Transverse colon (tissue), 4 donors: ENCODE data around the gene SYNGR2. TPM values are rescaled to one million over a fixed set of nuclear protein-coding genes. Genes with fewer than 3 reads are reported as not detected.

Experiments
- DNase-seq: peaks from one replicate; pipeline ENCODE4 v3.0.0-alpha.2; 2019
- H3K27ac ChIP-seq, 4 donors: fragments of 200-600 bp; sonication (generic); 2 replicates each; pipeline ENCODE4 v1.5.1; 2016 to 2018; ENCODE audit warnings: inconsistent platforms in 4 of 4
- H3K27me3 ChIP-seq: fragments of 200-600 bp; sonication (generic); 2 replicates; pipeline ENCODE4 v1.5.1; 2017; ENCODE audit warnings: inconsistent platforms
- H3K36me3 ChIP-seq, 4 donors: fragments of 200-600 bp; sonication (generic); 2 replicates each; pipeline ENCODE4 v1.5.1; 2017 to 2019; ENCODE audit warnings: inconsistent platforms in 4 of 4
- H3K4me1 ChIP-seq, 4 donors: fragments of 200-600 bp; sonication (generic); 2 replicates each; pipeline ENCODE4 v1.5.1; 2017 to 2020; ENCODE audit warnings: inconsistent platforms in 4 of 4
- H3K4me3 ChIP-seq, 4 donors: fragments of 200-600 bp; sonication (generic); 1 replicate in 1 of 4; 2 replicates in 3 of 4; pipeline versions ENCODE4 v1.5.1 to v1.6.1; 2017 to 2019; ENCODE audit warnings: inconsistent platforms in 4 of 4
- H3K9me3 ChIP-seq, 2 donors: fragments of 200-600 bp; sonication (generic); 2 replicates each; pipeline ENCODE4 v1.5.1; 2017 to 2019; ENCODE audit warnings: inconsistent platforms in 2 of 2
- CTCF ChIP-seq, 5 experiments: fragments of 200-600 bp in 3 of 5; fragments of 450-650 bp in 2 of 5; sonication (generic) in 3 of 5; IDR thresholded peaks; 1 replicate in 2 of 5; 2 replicates in 3 of 5; pipeline ENCODE4 v1.5.1; 2016 to 2017; ENCODE audit warnings: antibody characterized with exemption in 5 of 5, inconsistent platforms in 3 of 5, mild to moderate bottlenecking in 2 of 5, moderate library complexity in 1 of 5
- EP300 ChIP-seq: sonication (generic); formaldehyde crosslinking; IDR thresholded peaks from one replicate; pipeline ENCODE4 v1.6.1; 2017; ENCODE audit warnings: antibody characterized with exemption, low read depth
- POLR2A ChIP-seq: fragments of 450-650 bp; IDR thresholded peaks from one replicate; pipeline ENCODE4 v1.6.1; 2016; ENCODE audit warnings: antibody characterized with exemption, mild to moderate bottlenecking, moderate library complexity
- POLR2AphosphoS5 ChIP-seq, 3 donors: sonication (generic); formaldehyde crosslinking; IDR thresholded peaks; one replicate each; pipeline ENCODE4 v1.6.1; 2016; ENCODE audit warnings: antibody characterized with exemption in 3 of 3
- WGBS, 2 donors: methylation state at CpG; one replicate each; pipeline ENCODE4 v1.1.5; 2018; ENCODE audit warnings: low coverage in 1 of 2; 5-methylcytosine and 5-hydroxymethylcytosine counted together
- in situ Hi-C, 4 donors: fragments of 200-750 bp; cut with MboI; loops; one replicate each; pipeline versions ENCODE4 v1.15.0 to v1.15.1; 2017; ENCODE audit warnings: low sequenced_read_pairs in 3 of 4, low pct_ligation_motif_present in 1 of 4, low pct_unique_long_range_greater_than_20kb in 1 of 4
- intact Hi-C: fragments of 100-400 bp; cut with DNase I; formaldehyde crosslinking; loops from one replicate; pipeline ENCODE4 v1.15.1; 2023; ENCODE audit warnings: low total_unique reads
- small RNA-seq, 4 donors: library from RNA; depleted of rRNA; stranded (forward); fragments of <200 nt; gene quantifications; one replicate each; pipeline ENCODE3, GENCODE V24; 2016
- total RNA-seq, 4 donors: library from RNA; depleted of rRNA; stranded (reverse); fragments of >200 nt; gene quantifications; one replicate each; pipeline ENCODE4 v1.1.0, GENCODE V29; 2016

Gene SYNGR2
- total RNA-seq, 4 donors from 2014 or later = 102 to 121 (median 106) TPM

DNA sequence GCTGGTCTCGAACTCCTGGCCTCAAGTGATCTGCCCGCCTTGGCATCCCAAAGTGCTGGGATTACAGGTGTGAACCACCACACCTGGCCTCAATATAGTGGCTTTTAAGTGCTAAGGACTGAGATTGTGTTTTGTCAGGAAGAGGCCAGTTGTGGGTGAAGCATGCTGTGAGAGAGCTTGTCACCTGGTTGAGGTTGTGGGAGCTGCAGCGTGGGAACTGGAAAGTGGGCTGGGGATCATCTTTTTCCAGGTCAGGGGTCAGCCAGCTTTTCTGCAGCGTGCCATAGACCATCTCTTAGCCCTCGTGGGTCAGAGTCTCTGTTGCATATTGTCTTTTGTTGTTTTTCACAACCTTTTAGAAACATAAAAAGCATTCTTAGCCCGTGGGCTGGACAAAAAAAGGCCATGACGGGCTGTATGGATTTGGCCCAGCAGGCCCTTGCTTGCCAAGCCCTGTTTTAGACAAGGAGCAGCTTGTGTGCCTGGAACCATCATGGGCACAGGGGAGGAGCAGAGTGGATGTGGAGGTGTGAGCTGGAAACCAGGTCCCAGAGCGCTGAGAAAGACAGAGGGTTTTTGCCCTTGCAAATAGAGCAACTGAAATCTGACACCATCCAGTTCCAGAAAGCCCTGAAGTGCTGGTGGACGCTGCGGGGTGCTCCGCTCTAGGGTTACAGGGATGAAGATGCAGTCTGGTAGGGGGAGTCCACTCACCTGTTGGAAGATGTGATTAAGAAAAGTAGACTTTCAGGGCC, 51.2 kb downstream of the SYNGR2 start:
- no peak for TF ChIP-seq CTCF (IDR thresholded peaks at IDR 0.05)
- TF ChIP-seq POLR2A = no peak
- TF ChIP-seq POLR2AphosphoS5 (IDR thresholded peaks at IDR 0.05) = no peak
- no peak for TF ChIP-seq EP300
- 80 to 91% methylated on average over 6 to 11 of the region's 11 CpGs for WGBS, 2 donors
- Histone ChIP-seq H3K27me3 (no peaks in the 10 kb centered on the region), H3K4me1 (peaks cover 0 to 8% (median 4%) of the 10 kb centered on the region in 4 donors), H3K9me3 (no peaks in the 10 kb centered on the region), H3K27ac (no peak overlapping the region), H3K36me3 (no peaks in the 10 kb centered on the region), H3K4me3 (no peak overlapping the region)
- DNase-seq = no peak
- in situ Hi-C loops = no loop called here
- intact Hi-C loops = no loop called here

Small RNA genes lying within 50 kb of the gene (small RNA-seq; reads per million reads assigned to genes)
- 0 reads per million in 4 donors for gene AC087645.1

Other genes starting within 250 kb of the SYNGR2 start
- gene TNRC6C, start 209.9 kb upstream of the SYNGR2 start, total RNA-seq = 10 to 100 TPM in 2 of 4 donors, 1 to 10 TPM in 2; 7.5 to 16.9 (median 9.9) TPM
- 100 to 1,000 TPM in 1 of 4 donors, 10 to 100 TPM in 3; 39.7 to 181 (median 68.0) TPM for gene TMC6, start 39.8 kb upstream of the SYNGR2 start, total RNA-seq
- gene TMC8, start 37.8 kb upstream of the SYNGR2 start, total RNA-seq = 10 to 100 TPM in 2 of 4 donors, 1 to 10 TPM in 2; 1.2 to 40.8 (median 9.8) TPM
- gene C17orf99, start 22.2 kb upstream of the SYNGR2 start, total RNA-seq = not detected
- gene TK1, start 18.5 kb downstream of the SYNGR2 start, total RNA-seq = 10 to 100 TPM in 1 of 4 donors, 1 to 10 TPM in 3; 7.4 to 27.9 (median 9.4) TPM
- gene AFMID, start 18.8 kb downstream of the SYNGR2 start, total RNA-seq = 10 to 100 TPM; 33.7 to 82.4 (median 60.4) TPM
- gene BIRC5, start 45.7 kb downstream of the SYNGR2 start, total RNA-seq = 1 to 10 TPM; 1.2 to 7.9 (median 3.6) TPM
- gene TMEM235, start 63.0 kb downstream of the SYNGR2 start, total RNA-seq = not detected
- 100 to 1,000 TPM in 1 of 4 donors, 10 to 100 TPM in 3; 22.3 to 230 (median 37.6) TPM for gene SOCS3, start 191.5 kb downstream of the SYNGR2 start, total RNA-seq
- gene PGS1, start 210.1 kb downstream of the SYNGR2 start, total RNA-seq = 10 to 100 TPM; 32.1 to 77.6 (median 60.1) TPM